ENCODE data around the gene CSAD.

Gene CSAD

GRCh38 chr12:53217051-53217930 is 36.6 kb upstream of the CSAD start:
- peaks cover 5% of the 10 kb centered on the region; the same call in 1 of the 2 replicates for H3K36me3 ChIP-seq (ENCODE audit: insufficient read depth, low read length)
- peak overlapping the region; percentile 98 for H3K4me3 ChIP-seq (ENCODE audit: low read depth, low read length)
- H3K4me1 ChIP-seq (ENCODE audit: control insufficient read depth, insufficient read depth, low read length, unreplicated experiment), result peaks cover 52% of the 10 kb centered on the region
- H3K79me2 ChIP-seq (ENCODE audit: control insufficient read depth, insufficient read depth, low read length, unreplicated experiment), result peaks cover 37% of the 10 kb centered on the region
- no peaks in the 10 kb centered on the region for H3K27me3 ChIP-seq (ENCODE audit: insufficient read depth, low read length)
- H3K27ac ChIP-seq (ENCODE audit: low read depth, low read length), result peak overlapping the region; percentile 75
- no peak overlapping the region for H2AFZ ChIP-seq (ENCODE audit: low read length, unreplicated experiment)

DNA sequence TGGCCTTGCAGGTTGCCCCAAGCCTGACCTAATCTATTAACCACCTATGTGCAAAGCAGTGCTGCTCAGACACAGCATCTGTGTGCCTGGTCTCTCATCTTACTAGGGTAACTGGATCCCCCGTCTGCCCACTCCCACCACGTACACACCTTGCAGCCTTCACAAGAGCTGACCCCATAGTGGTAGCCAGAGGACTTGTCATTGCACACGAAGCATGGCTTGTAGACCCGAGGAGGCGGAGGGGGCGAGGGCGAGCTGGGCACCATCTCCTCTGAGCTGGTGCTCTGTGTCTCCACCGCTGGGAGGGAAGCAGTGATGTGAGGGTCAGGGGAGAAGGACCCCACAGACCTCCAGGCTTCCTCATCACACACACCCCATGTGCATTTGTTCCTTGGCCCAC is 34.8 kb upstream of the CSAD start:
- peaks cover 13% of the 10 kb centered on the region; the same call in 1 of the 2 replicates for H3K36me3 ChIP-seq (ENCODE audit: insufficient read depth, low read length)
- peaks cover 47% of the 10 kb centered on the region for H3K4me1 ChIP-seq (ENCODE audit: control insufficient read depth, insufficient read depth, low read length, unreplicated experiment)
- H2AFZ ChIP-seq (ENCODE audit: low read length, unreplicated experiment), result no peak overlapping the region
- H3K4me3 ChIP-seq (ENCODE audit: low read depth, low read length), result no peak overlapping the region
- peaks cover 37% of the 10 kb centered on the region for H3K79me2 ChIP-seq (ENCODE audit: control insufficient read depth, insufficient read depth, low read length, unreplicated experiment)
- no peaks in the 10 kb centered on the region for H3K27me3 ChIP-seq (ENCODE audit: insufficient read depth, low read length)
- H3K27ac ChIP-seq (ENCODE audit: low read depth, low read length), result no peak overlapping the region

DNA sequence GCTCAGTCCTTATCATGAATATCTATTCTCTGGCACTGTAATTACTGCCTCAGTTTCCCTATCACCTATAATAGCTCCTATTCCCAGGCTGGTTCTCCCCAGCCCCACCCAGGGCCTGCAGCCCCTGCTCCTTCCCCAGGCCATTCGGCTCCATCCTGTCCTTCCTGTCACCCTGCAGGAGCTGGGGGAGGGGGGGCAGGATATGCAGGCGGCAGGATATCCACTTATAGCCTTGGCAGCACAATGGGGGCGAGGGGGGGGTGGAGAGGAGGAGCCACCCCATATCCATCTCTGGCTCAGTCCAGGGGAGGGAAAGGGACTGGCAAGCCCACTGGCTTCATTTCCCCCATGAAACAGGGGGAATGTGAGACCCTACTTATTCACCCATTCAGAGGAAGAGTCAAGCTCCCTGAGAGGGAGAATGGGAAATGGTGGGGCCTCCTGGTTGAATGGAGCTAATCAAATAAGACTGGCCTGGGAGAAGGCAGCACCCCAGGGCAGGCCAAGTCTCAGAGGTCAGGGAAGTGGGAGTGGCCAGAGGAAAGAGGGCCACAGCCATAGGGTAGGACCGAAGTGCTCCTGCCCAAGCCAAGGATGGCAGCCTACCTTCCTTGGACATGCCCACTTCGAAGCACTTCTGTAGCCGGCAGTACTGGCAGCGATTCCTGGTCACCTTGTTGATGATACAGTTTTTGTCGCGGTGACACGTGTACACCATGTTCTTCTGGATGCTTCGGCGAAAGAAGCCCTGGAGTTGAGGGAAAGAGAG is 34.1 kb upstream of the CSAD start:
- no peak overlapping the region for H3K4me3 ChIP-seq (ENCODE audit: low read depth, low read length)
- peaks cover 47% of the 10 kb centered on the region for H3K4me1 ChIP-seq (ENCODE audit: control insufficient read depth, insufficient read depth, low read length, unreplicated experiment)
- peaks cover 15% of the 10 kb centered on the region; the same call in 1 of the 2 replicates for H3K36me3 ChIP-seq (ENCODE audit: insufficient read depth, low read length)
- no peaks in the 10 kb centered on the region for H3K27me3 ChIP-seq (ENCODE audit: insufficient read depth, low read length)
- H2AFZ ChIP-seq (ENCODE audit: low read length, unreplicated experiment), result no peak overlapping the region
- peaks cover 37% of the 10 kb centered on the region for H3K79me2 ChIP-seq (ENCODE audit: control insufficient read depth, insufficient read depth, low read length, unreplicated experiment)
- no peak overlapping the region for H3K27ac ChIP-seq (ENCODE audit: low read depth, low read length)

DNA sequence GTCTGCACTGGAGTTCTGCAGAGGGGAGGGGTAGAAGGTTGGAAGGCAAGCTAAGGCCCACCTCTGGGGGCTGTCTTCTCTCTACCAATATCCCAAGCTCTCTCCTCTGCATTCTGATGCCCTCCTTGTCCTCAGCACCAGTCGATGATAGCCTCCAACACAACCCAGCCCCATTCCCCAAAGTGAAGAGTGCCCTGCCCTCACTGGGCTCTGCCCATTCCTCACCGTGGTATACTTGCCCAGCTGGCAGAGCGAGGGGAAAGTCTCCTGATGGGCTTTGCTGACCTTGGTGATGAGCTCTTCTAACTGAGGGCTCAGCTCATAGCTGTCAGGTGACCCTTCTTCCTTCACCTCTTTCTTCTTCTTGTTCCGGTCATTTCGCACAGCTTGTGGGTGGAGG is 33.5 kb upstream of the CSAD start:
- H3K27ac ChIP-seq (ENCODE audit: low read depth, low read length), result no peak overlapping the region
- no peaks in the 10 kb centered on the region for H3K27me3 ChIP-seq (ENCODE audit: insufficient read depth, low read length)
- H3K4me3 ChIP-seq (ENCODE audit: low read depth, low read length), result no peak overlapping the region
- H2AFZ ChIP-seq (ENCODE audit: low read length, unreplicated experiment), result no peak overlapping the region
- H3K79me2 ChIP-seq (ENCODE audit: control insufficient read depth, insufficient read depth, low read length, unreplicated experiment), result peaks cover 34% of the 10 kb centered on the region
- peaks cover 47% of the 10 kb centered on the region for H3K4me1 ChIP-seq (ENCODE audit: control insufficient read depth, insufficient read depth, low read length, unreplicated experiment)
- H3K36me3 ChIP-seq (ENCODE audit: insufficient read depth, low read length), result peaks cover 15% of the 10 kb centered on the region; the same call in 1 of the 2 replicates

- Histone ChIP-seq H3K27ac (ENCODE audit: low read depth, low read length) (peak overlapping the region; percentile 32; the same call in 1 of the 2 replicates), H3K4me1 (ENCODE audit: control insufficient read depth, insufficient read depth, low read length, unreplicated experiment) (peaks cover 46% of the 10 kb centered on the region), H3K4me3 (ENCODE audit: low read depth, low read length) (no peak overlapping the region), H3K27me3 (ENCODE audit: insufficient read depth, low read length) (no peaks in the 10 kb centered on the region), H3K79me2 (ENCODE audit: control insufficient read depth, insufficient read depth, low read length, unreplicated experiment) (peaks cover 27% of the 10 kb centered on the region), H2AFZ (ENCODE audit: low read length, unreplicated experiment) (no peak overlapping the region), H3K36me3 (ENCODE audit: insufficient read depth, low read length) (peaks cover 15% of the 10 kb centered on the region; the same call in 1 of the 2 replicates)
These were observed 32.6 kb upstream of the CSAD start for GRCh38 chr12:53213348-53213747.

GRCh38 chr12:53212931-53213330 is 32.2 kb upstream of the CSAD start:
- peaks cover 22% of the 10 kb centered on the region for H3K79me2 ChIP-seq (ENCODE audit: control insufficient read depth, insufficient read depth, low read length, unreplicated experiment)
- H3K36me3 ChIP-seq (ENCODE audit: insufficient read depth, low read length), result peaks cover 15% of the 10 kb centered on the region; the same call in 1 of the 2 replicates
- H3K4me3 ChIP-seq (ENCODE audit: low read depth, low read length), result no peak overlapping the region
- no peak overlapping the region for H2AFZ ChIP-seq (ENCODE audit: low read length, unreplicated experiment)
- no peaks in the 10 kb centered on the region for H3K27me3 ChIP-seq (ENCODE audit: insufficient read depth, low read length)
- peaks cover 41% of the 10 kb centered on the region for H3K4me1 ChIP-seq (ENCODE audit: control insufficient read depth, insufficient read depth, low read length, unreplicated experiment)
- peak overlapping the region; percentile 32; the same call in 1 of the 2 replicates for H3K27ac ChIP-seq (ENCODE audit: low read depth, low read length)

GRCh38 chr12:53211476-53212381 is 31.0 kb upstream of the CSAD start:
- Histone ChIP-seq H3K36me3 (ENCODE audit: insufficient read depth, low read length) (peaks cover 15% of the 10 kb centered on the region; the same call in 1 of the 2 replicates), H3K27ac (ENCODE audit: low read depth, low read length) (no peak overlapping the region), H3K27me3 (ENCODE audit: insufficient read depth, low read length) (no peaks in the 10 kb centered on the region), H2AFZ (ENCODE audit: low read length, unreplicated experiment) (no peak overlapping the region), H3K79me2 (ENCODE audit: control insufficient read depth, insufficient read depth, low read length, unreplicated experiment) (peaks cover 12% of the 10 kb centered on the region), H3K4me3 (ENCODE audit: low read depth, low read length) (no peak overlapping the region), H3K4me1 (ENCODE audit: control insufficient read depth, insufficient read depth, low read length, unreplicated experiment) (peaks cover 32% of the 10 kb centered on the region)

DNA sequence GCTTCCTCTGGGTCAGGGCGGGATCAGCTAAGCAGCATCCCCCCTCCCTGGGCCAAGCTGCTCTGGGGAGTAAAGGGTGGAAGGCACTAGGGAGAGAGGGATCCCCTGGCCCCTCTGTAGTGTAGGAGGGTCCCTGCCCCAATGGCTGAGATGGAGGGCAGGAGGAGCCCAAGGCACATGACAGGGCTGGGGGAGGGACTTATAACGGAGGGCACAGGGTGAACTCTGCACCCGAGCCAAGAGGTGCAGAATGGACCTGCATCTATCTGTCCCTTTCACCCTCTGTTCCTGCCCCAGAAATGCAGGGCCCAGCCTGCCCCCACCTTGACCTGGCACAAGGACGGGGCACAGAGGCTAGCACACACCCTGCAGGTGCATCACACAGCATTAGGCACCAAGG is 30.1 kb upstream of the CSAD start:
- Histone ChIP-seq H3K4me3 (ENCODE audit: low read depth, low read length) (no peak overlapping the region), H3K79me2 (ENCODE audit: control insufficient read depth, insufficient read depth, low read length, unreplicated experiment) (peaks cover 3% of the 10 kb centered on the region), H3K27ac (ENCODE audit: low read depth, low read length) (no peak overlapping the region), H3K36me3 (ENCODE audit: insufficient read depth, low read length) (peaks cover 15% of the 10 kb centered on the region; the same call in 1 of the 2 replicates), H3K4me1 (ENCODE audit: control insufficient read depth, insufficient read depth, low read length, unreplicated experiment) (peaks cover 32% of the 10 kb centered on the region), H3K27me3 (ENCODE audit: insufficient read depth, low read length) (no peaks in the 10 kb centered on the region), H2AFZ (ENCODE audit: low read length, unreplicated experiment) (no peak overlapping the region)

- Histone ChIP-seq H3K79me2 (ENCODE audit: control insufficient read depth, insufficient read depth, low read length, unreplicated experiment) (no peaks in the 10 kb centered on the region), H2AFZ (ENCODE audit: low read length, unreplicated experiment) (no peak overlapping the region), H3K27ac (ENCODE audit: low read depth, low read length) (no peak overlapping the region)
These were observed 28.2 kb upstream of the CSAD start for GRCh38 chr12:53208877-53209463.

More at GRCh38 chr12:53208877-53209463, 28.2 kb upstream of the CSAD start:
- Histone ChIP-seq H3K4me1 (ENCODE audit: control insufficient read depth, insufficient read depth, low read length, unreplicated experiment) (peaks cover 25% of the 10 kb centered on the region), H3K4me3 (ENCODE audit: low read depth, low read length) (no peak overlapping the region), H3K36me3 (ENCODE audit: insufficient read depth, low read length) (peaks cover 15% of the 10 kb centered on the region; the same call in 1 of the 2 replicates), H3K27me3 (ENCODE audit: insufficient read depth, low read length) (no peaks in the 10 kb centered on the region)

Data from ACC112 (cell line).